OCI-LY7 (cell line): Measurements from ENCODE around the gene FRRS1.

Source experiments
- CTCF ChIP-seq: fragments of 200-600 bp; sonication (generic); conservative IDR thresholded peaks from 2 replicates; pipeline ENCODE4 v1.5.1; 2014; ENCODE audit warnings: mild to moderate bottlenecking, antibody characterized with exemption, low read length, moderate library complexity, mixed read lengths
- EZH2phosphoT487 ChIP-seq: fragments of 200-600 bp; sonication (generic); IDR thresholded peaks from 2 replicates; pipeline ENCODE4 v1.6.1; 2018; ENCODE audit warnings: low read depth, borderline replicate concordance, mild to moderate bottlenecking, mixed run types, antibody characterized with exemption, low read length, moderate library complexity, mixed read lengths

- no peak for TF ChIP-seq CTCF
- TF ChIP-seq EZH2phosphoT487: no peak
Observed at GRCh38 chr1:99782397-99782796, 16.0 kb upstream of the FRRS1 start.
